Stimulated activated CD4-positive, alpha-beta T cell treated with anti-CD3 and anti-CD28 coated beads, Interleukin-12 subunit alpha, Interleukin-12 subunit beta, amount 100 ng/mL, for 24 hours (primary cell): ENCODE results near the gene NNAT.
"Not testable (repeated sequence)": the region's sequence is repeated elsewhere in the genome, so short reads cannot be mapped to it uniquely, and the experiment has no call there.

ENCODE experiments used
- DNase-seq, 2 experiments: peaks; one replicate each; pipeline ENCODE4 v3.0.0-alpha.2; 2020; ENCODE audit warnings: low read depth in 2 of 2

NNAT gene

GRCh38 chr20:37521061-37521771, at the start of gene NNAT:
Gene NNAT (plus strand): TSS chr20:37521250. CDS start chr20:37521332, 82 bp downstream.
- no peak for DNase-seq

- DNase-seq, result no peak
These were observed 49.3 kb upstream of the NNAT start for GRCh38 chr20:37471741-37472235.

GRCh38 chr20:37472435-37472834, 48.6 kb upstream of the NNAT start:
- not testable (repeated sequence) for DNase-seq

GRCh38 chr20:37473249-37474000, 47.6 kb upstream of the NNAT start:
- DNase-seq, result no peak

GRCh38 chr20:37474386-37474785, 46.7 kb upstream of the NNAT start:
- DNase-seq, result no peak

- DNase-seq, result no peak
These were observed 45.8 kb upstream of the NNAT start for GRCh38 chr20:37475252-37475651.

- DNase-seq, result no peak
These were observed 44.0 kb upstream of the NNAT start for GRCh38 chr20:37477041-37477440.

- DNase-seq, result no peak
These were observed 41.8 kb upstream of the NNAT start for GRCh38 chr20:37479266-37479665.

- no peak for DNase-seq
These were observed 40.9 kb upstream of the NNAT start for GRCh38 chr20:37479925-37480691.

GRCh38 chr20:37480919-37481318, 40.1 kb upstream of the NNAT start:
- no peak for DNase-seq

GRCh38 chr20:37481610-37482009, 39.4 kb upstream of the NNAT start:
- DNase-seq, result no peak

GRCh38 chr20:37484331-37484730, 36.7 kb upstream of the NNAT start:
- no peak for DNase-seq

GRCh38 chr20:37486209-37486608, 34.8 kb upstream of the NNAT start:
- DNase-seq, result not testable (repeated sequence)

- DNase-seq, result no peak
These were observed 30.2 kb upstream of the NNAT start for GRCh38 chr20:37490663-37491350.

- no peak for DNase-seq
These were observed 28.9 kb upstream of the NNAT start for GRCh38 chr20:37492096-37492625.

- no peak for DNase-seq
These were observed 28.1 kb upstream of the NNAT start for GRCh38 chr20:37492945-37493344.

- DNase-seq, result no peak
These were observed 26.7 kb upstream of the NNAT start for GRCh38 chr20:37494301-37494700.

GRCh38 chr20:37494796-37495195, 26.3 kb upstream of the NNAT start:
- no peak for DNase-seq

- DNase-seq, result no peak
These were observed 22.9 kb upstream of the NNAT start for GRCh38 chr20:37498066-37498665.

- no peak for DNase-seq
These were observed 20.7 kb upstream of the NNAT start for GRCh38 chr20:37500311-37500710.

GRCh38 chr20:37501940-37502339, 19.1 kb upstream of the NNAT start:
- DNase-seq, result no peak
